ENCODE measurements around the gene DVL1. TPM values are rescaled to one million over a fixed set of nuclear protein-coding genes. Genes with fewer than 3 reads are reported as not detected.

Gene DVL1
- total and polyA plus RNA-seq, 2 of the 13 experiments (the other 11 are each of a cell fraction or from before 2014, with no cell fraction given), result 30.8 to 60.4 TPM

- no peak for TF ChIP-seq ZBTB46 (CRISPR knock-in tag; IDR thresholded peaks at IDR 0.05; ENCODE audit: borderline replicate concordance)
- no peak for TF ChIP-seq ZZZ3 (CRISPR knock-in tag; IDR thresholded peaks at IDR 0.05; ENCODE audit: borderline replicate concordance)
- no peak for TF ChIP-seq ZNF18 (CRISPR knock-in tag; IDR thresholded peaks at IDR 0.05; ENCODE audit: insufficient replicate concordance)
- no peak for TF ChIP-seq ZBTB8A (CRISPR knock-in tag; IDR thresholded peaks at IDR 0.05; ENCODE audit: borderline replicate concordance, low read depth)
- TF ChIP-seq ZBTB10 (CRISPR knock-in tag; IDR thresholded peaks at IDR 0.05; ENCODE audit: borderline replicate concordance), result no peak
- TF ChIP-seq ARID4A (CRISPR knock-in tag; IDR thresholded peaks at IDR 0.05; ENCODE audit: borderline replicate concordance), result peak; percentile 52; the same call in 1 of the 2 replicates
- peak; percentile 51 for TF ChIP-seq CREB1 (IDR thresholded peaks at IDR 0.05)
- peak; percentile 88 for TF ChIP-seq CREB1 (CRISPR knock-in tag; IDR thresholded peaks at IDR 0.05)
- TF ChIP-seq CEBPZ (IDR thresholded peaks at IDR 0.05; ENCODE audit: low read length), result no peak
- TF ChIP-seq E2F5 (CRISPR knock-in tag; conservative IDR thresholded peaks at IDR 0.05), result no peak
- no peak for TF ChIP-seq GPN1 (CRISPR knock-in tag; IDR thresholded peaks at IDR 0.05; ENCODE audit: borderline replicate concordance)
- peak; percentile 33 for TF ChIP-seq PHF5A (CRISPR knock-in tag; IDR thresholded peaks at IDR 0.05; ENCODE audit: low read depth, unreplicated experiment)
Observed at GRCh38 chr1:1358433-1359271, 9.4 kb upstream of the DVL1 start, which contains the start of gene MXRA8 (continued).

All from HepG2 (cell line).